Hippocampal formation (tissue), 2 donors: ENCODE data around the gene RBM6.
A peak's percentile ranks its signal among the peaks of the same experiment; 100 is the strongest.

Experiments
- DNase-seq, 2 donors: peaks; one replicate each; lab custom pipeline; 2025; lab: John Stamatoyannopoulos, UW

The RBM6 gene

GRCh38 chr3:50095352-50095998, 155.5 kb downstream of the RBM6 start:
- no peak for DNase-seq

- DNase-seq, result no peak
These were observed 160.4 kb downstream of the RBM6 start for GRCh38 chr3:50100386-50100785.

GRCh38 chr3:50100956-50101845, 161.3 kb downstream of the RBM6 start:
- no peak for DNase-seq

GRCh38 chr3:50102558-50102957, 162.6 kb downstream of the RBM6 start:
- DNase-seq, result no peak

- DNase-seq, result no peak
These were observed 171.8 kb downstream of the RBM6 start for GRCh38 chr3:50111757-50112156.

GRCh38 chr3:50112462-50112861, 172.5 kb downstream of the RBM6 start:
- peak in 1 of 2 donors; percentile 11 for DNase-seq

GRCh38 chr3:50117120-50117519, 177.2 kb downstream of the RBM6 start:
- DNase-seq, result no peak

GRCh38 chr3:50118237-50118636, 178.3 kb downstream of the RBM6 start:
- DNase-seq, result no peak

- DNase-seq, result no peak
These were observed 179.8 kb downstream of the RBM6 start for GRCh38 chr3:50119786-50120185.

- no peak for DNase-seq
These were observed 180.6 kb downstream of the RBM6 start for GRCh38 chr3:50120364-50121071.

- peak; percentile 26 to 64 for DNase-seq
These were observed 181.4 kb downstream of the RBM6 start for GRCh38 chr3:50121072-50122032.

GRCh38 chr3:50122071-50122470, 182.1 kb downstream of the RBM6 start:
- DNase-seq, result no peak

GRCh38 chr3:50122661-50123391, 182.9 kb downstream of the RBM6 start:
- DNase-seq, result no peak

- no peak for DNase-seq
These were observed 183.6 kb downstream of the RBM6 start for GRCh38 chr3:50123394-50124051.

- no peak for DNase-seq
These were observed 184.3 kb downstream of the RBM6 start for GRCh38 chr3:50124052-50124799.

- DNase-seq, result no peak
These were observed 184.8 kb downstream of the RBM6 start for GRCh38 chr3:50124800-50125178.

GRCh38 chr3:50125541-50126286, 185.8 kb downstream of the RBM6 start:
- no peak for DNase-seq

- DNase-seq, result no peak
These were observed 186.6 kb downstream of the RBM6 start for GRCh38 chr3:50126287-50127211.
